Stimulated activated CD4-positive, alpha-beta T cell treated with anti-CD3 and anti-CD28 coated beads, Interleukin-1b, Interleukin-23, amount 100 ng/mL, for 24 hours (primary cell): Measurements from ENCODE around the gene SDR42E2.
"Not testable (repeated sequence)": the region's sequence is repeated elsewhere in the genome, so short reads cannot be mapped to it uniquely, and the experiment has no call there.

ENCODE experiments used
- DNase-seq, 4 experiments: peaks; one replicate each; pipeline ENCODE4 v3.0.0-alpha.2; 2020; ENCODE audit warnings: low read depth in 4 of 4, low spot score in 1 of 4

Gene SDR42E2

DNA sequence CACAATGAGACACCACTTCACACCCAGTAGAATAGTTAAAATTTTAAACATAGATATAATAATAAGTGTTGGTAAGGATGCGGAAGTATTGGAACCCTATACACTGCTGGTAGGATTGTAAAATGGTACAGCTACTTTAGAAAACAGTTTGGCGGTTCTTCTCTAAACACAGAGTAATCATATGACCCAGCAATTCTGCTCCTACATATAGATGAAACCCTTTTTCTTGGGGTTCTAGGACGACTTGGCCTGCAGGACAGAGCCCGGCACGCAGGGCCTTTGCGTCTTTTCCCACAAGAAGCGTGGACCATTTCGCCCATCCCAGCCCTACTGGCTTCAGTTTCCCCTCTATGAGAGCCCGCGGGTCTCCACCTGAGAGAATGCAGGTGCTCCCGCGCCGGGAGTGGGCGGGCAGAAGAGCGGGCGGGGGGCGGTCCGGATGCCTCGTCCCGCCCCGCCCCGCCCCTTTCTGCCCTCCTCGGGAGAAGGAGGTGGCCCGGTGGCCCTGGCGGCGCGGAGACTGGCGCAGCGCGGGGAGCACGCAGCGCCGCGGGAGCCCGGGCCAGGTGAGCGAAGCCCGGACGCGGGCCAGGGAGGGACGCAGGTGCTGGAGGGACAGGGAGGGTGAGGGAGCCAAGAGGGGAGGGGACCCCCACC is at the start of gene SDR42E2:
TSS of gene SDR42E2 (plus strand) at position 508 of the 657 bp plus-strand sequence. CDS start 3,077 bp downstream, outside the sequence.
- DNase-seq: peak in 2 of 4 experiments; percentile 12 to 22

- no peak for DNase-seq
These were observed 46.1 kb upstream of the SDR42E2 start for GRCh38 chr16:22116095-22116700.

DNA sequence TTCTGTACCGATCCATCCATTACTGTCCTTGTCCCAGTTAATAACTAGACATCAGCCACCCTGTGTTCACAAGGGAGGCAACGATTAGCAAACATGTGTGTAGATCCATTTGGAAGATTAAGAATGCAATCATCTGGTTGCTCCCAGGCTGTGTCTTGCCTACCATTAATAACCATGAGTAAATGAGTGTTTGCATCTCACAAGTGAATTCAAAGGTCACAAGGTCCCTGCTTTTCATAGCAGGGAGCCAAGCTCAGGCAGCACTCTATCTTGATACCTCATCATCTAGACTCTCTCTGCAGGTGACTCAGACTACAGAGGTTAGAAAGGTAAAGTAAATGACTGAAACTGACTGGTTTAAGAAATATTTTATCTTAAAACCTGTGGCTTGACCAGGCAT is 44.7 kb upstream of the SDR42E2 start:
- no peak for DNase-seq

DNA sequence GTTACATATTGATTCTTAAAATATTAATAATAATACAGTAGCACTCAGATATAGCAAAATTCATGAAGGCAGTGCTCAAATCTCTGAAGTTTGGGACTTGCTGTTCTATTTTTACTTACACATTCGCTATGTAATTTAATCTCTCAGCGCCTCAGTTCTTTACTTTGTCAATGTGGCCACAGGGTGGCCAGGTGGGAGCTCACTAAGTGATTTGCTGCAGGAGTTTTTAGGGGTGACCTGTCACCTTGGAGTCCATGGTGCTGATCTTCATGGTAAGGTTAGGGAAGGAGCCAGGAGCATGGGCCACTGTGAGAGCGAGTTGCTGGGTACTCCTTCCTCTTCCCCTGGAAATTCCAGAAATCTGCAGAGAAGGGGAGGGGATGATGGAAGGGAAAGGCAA is 41.9 kb upstream of the SDR42E2 start:
- no peak for DNase-seq

GRCh38 chr16:22122239-22122638 is 40.1 kb upstream of the SDR42E2 start:
- DNase-seq: no peak

GRCh38 chr16:22123146-22123545 is 39.2 kb upstream of the SDR42E2 start:
- DNase-seq: no peak

DNA sequence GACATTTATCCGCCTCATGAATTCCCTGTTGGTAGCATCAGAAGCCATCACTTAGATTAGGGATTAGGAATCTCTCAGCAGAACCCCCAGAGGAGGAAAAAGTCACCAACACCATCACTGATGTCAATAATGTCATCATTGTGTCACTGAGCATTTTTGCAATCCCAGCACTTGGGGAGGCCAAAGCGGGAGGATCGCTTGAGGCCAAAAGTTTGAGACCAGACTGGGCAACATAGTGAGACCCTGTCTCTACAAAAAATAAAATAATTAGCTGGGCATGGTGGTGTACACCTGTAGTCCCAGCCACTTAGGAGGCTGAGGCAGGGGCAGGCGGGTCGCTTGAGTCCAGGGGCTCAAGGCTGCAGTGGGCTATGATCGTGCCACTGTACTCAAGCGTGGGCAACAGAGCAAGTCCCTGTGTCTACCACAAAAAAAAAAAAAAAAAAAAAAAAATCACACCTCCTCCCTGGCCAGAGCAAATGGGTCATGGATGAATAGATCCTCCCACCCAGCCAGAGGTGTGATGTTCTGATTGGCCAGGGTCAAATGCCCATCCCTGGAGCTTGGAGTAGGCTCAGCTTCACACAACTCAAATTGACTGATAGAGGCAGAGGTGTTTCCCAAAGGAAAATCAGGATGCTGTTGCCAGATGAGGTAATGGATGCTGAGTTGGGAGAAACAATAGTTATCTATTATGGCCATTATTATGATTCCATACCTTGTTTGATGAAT is 38.4 kb upstream of the SDR42E2 start:
- DNase-seq: no peak

- DNase-seq: no peak
These were observed 37.6 kb upstream of the SDR42E2 start for GRCh38 chr16:22124583-22125284.

DNA sequence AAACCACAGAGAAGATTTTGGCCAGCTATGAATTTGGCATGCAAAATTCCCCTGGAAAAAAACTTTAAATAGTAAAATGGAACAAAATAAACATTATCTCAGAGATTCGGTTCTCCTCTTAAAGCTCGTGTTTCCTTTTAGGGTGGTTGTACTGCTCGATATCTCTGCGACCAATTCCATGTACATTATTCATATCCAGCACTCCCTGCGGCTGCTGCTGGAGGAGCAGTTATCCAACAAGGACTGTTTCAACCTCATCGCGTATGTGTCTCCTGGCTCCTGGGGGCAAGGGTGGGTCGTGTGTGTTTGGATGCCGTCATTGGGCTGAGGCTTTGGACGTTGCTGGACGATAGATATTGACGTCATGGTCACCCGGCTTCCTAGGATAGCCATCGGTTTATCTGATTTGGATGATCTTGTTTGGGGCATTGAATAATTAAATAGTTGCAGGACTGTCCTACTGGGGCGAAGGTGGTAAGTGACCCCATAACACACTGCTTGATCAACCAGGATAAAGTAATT is 36.2 kb upstream of the SDR42E2 start:
- DNase-seq: no peak

GRCh38 chr16:22128537-22128936 is 33.8 kb upstream of the SDR42E2 start:
- not testable (repeated sequence) for DNase-seq

GRCh38 chr16:22130528-22130927 is 31.8 kb upstream of the SDR42E2 start:
- no peak for DNase-seq

- DNase-seq: no peak
These were observed 29.5 kb upstream of the SDR42E2 start for GRCh38 chr16:22132801-22133200.

DNA sequence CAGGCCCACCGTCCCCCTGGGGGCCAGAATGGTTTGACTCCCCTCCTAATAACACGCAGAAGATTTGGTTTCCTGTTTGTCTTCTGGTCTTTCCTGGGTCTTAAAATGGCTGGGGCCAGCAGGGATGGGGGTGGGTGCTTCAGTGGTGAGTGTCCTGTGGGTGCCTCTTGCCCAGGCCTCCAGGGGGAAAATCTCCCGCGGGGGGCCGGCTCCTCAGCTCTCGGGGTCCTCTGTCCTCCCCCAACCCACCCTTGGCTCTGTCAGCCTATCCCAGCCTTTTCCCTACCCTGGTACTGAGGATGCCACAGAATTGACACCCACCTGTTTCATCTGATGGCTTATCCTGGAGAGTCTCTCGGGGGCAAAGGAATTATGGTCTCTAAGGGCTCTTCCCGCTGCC is 23.8 kb upstream of the SDR42E2 start:
- DNase-seq: no peak

GRCh38 chr16:22139008-22139407 is 23.3 kb upstream of the SDR42E2 start:
- DNase-seq: no peak

DNA sequence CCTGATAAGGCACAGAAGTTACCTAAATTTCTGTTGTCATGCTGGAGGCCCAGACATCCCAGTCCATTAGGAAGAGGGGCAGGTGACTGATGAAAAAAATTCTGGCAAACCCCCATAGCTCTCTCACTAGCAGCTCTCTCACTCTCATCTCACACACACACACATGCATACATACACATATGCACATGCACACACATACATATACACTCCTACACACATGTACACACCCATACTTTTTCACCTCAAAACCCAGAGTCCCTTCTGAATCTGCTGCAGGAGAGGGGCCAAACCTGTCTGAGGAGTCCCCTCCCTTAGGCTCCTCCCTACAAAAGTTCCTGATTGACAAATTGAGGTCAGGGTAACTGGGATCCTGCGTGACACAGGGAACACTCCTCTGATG is 22.6 kb upstream of the SDR42E2 start:
- no peak for DNase-seq

- no peak for DNase-seq
These were observed 20.5 kb upstream of the SDR42E2 start for GRCh38 chr16:22141767-22142166.

- DNase-seq: no peak
These were observed 17.8 kb upstream of the SDR42E2 start for GRCh38 chr16:22144520-22144919.

DNA sequence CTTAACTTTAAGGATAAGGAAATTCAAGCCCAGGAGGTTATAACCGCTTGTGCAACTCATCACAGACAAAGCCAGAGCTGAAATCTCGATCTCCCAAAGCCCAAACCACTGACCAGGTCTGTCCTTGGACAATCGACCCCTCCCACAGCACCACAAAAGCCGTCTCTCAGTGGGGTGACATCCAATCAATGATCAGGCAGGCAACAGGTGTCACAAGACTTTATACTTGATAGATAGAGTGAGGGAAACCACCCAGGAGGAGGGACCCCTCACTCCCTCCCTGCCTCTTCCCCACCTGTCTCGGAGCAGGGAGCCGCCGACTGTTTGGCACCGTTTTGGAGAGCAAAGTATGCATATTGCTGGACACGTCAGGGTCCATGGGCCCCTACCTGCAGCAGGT is 14.5 kb upstream of the SDR42E2 start:
- DNase-seq: no peak

DNA sequence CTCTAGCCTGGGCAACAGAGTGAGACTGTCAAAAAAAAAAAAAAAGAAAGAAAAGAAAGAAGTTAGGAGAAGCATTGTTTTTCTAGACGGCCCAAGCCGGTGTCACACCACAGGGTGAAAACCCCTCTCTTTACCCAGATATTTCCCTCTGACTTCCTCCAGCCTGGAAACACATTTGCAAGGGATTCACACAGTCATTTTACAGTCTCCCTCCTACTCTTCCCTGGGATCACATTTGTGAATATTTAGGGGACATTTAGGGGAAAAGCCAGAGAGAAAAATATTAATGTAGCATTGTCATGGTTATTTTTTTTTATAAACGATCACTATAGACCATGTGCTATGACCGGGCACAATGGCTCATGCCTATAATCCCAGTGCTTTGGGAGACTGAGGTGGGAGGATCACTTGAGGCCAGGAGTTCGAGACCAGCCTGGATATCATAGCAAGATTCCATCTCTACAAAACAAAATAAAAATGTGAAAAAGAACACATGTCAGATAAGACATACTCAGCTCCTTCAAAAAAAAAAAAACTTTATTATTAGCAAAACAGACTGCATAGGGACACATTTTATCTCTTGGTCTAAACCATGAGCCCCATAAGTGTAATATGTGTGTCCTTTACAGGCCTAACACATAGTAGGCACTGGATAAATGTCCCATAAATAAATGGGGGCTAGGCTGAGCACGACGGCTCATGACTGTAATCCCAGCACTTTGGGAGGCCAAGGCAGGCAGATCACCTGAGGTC is 10.9 kb upstream of the SDR42E2 start:
- no peak for DNase-seq

DNA sequence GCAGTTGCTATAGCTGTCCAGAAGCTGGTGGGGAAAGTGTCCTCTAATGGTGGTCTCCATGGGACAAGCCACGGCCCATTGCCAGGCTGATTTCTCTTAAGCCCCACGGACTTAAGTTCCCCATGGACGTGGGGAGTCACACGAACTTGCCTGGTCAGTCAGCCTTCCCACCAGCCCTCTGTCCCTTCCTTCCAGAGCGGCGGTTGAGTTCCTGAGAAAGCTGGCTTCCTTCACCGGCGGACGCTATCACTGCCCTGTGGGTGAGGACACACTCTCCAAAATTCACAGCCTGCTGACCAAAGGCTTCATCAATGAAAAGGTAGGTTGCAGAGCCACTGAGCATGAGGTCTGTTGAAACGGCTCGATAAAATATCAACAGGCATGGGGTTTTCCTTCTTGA is 10.0 kb upstream of the SDR42E2 start:
- DNase-seq: no peak

- not testable (repeated sequence) for DNase-seq
These were observed 9.2 kb upstream of the SDR42E2 start for GRCh38 chr16:22153078-22153477.
